Measurements from ENCODE around the gene KREMEN2.

DNA sequence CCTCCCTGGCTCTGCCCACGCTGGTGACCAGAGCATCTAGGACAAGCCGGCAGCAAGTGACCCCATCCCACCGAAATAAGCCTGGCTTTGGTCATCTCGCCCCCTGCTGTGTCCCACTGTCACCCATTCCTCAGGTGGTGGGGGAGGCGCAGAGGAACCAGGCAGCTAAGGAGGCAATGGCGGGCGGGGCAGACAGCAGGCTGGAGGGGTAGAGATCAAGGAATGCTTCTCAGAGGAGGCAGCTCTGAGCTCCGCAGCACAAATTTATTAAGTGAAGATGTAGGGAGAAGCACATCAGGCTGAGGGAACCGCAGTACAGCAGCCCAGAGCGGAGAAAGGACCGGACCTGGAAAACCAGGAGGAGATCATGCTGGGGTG lies 7.5 kb upstream of the KREMEN2 start:
- TF ChIP-seq, protein P1, sequence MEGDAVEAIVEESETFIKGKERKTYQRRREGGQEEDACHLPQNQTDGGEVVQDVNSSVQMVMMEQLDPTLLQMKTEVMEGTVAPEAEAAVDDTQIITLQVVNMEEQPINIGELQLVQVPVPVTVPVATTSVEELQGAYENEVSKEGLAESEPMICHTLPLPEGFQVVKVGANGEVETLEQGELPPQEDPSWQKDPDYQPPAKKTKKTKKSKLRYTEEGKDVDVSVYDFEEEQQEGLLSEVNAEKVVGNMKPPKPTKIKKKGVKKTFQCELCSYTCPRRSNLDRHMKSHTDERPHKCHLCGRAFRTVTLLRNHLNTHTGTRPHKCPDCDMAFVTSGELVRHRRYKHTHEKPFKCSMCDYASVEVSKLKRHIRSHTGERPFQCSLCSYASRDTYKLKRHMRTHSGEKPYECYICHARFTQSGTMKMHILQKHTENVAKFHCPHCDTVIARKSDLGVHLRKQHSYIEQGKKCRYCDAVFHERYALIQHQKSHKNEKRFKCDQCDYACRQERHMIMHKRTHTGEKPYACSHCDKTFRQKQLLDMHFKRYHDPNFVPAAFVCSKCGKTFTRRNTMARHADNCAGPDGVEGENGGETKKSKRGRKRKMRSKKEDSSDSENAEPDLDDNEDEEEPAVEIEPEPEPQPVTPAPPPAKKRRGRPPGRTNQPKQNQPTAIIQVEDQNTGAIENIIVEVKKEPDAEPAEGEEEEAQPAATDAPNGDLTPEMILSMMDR (IDR thresholded peaks at IDR 0.05; ENCODE audit: low read depth, low read length): no peak
- TF ChIP-seq POLR2A (IDR thresholded peaks at IDR 0.05; ENCODE audit: extremely low read depth, insufficient read length) (no peak), MYC (IDR thresholded peaks at IDR 0.05; ENCODE audit: low read depth, low read length) (no peak)
- TF ChIP-seq, protein P2, sequence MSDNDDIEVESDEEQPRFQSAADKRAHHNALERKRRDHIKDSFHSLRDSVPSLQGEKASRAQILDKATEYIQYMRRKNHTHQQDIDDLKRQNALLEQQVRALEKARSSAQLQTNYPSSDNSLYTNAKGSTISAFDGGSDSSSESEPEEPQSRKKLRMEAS (IDR thresholded peaks at IDR 0.05; ENCODE audit: low read depth, low read length): no peak

Data from NB4 (cell line).